Spleen (tissue), 7 donors: Measurements from ENCODE around the gene SAMD3.

Source experiments
- CTCF ChIP-seq, 11 experiments: fragments of 200-600 bp in 7 of 11; fragments of 450-650 bp in 4 of 11; sonication (generic) in 4 of 11; IDR thresholded peaks in 8 of 11; conservative IDR thresholded peaks in 3 of 11; 1 replicate in 7 of 11; 2 replicates in 4 of 11; pipeline versions ENCODE4 v1.4.0 to v1.8.0; 2016 to 2021; ENCODE audit warnings: antibody characterized with exemption in 11 of 11, inconsistent platforms in 4 of 11, mild to moderate bottlenecking in 1 of 11
- POLR2A ChIP-seq, 3 donors: fragments of 450-650 bp; IDR thresholded peaks; one replicate each; pipeline ENCODE4 v1.5.1; 2017; ENCODE audit warnings: antibody characterized with exemption in 3 of 3, mild to moderate bottlenecking in 1 of 3
- POLR2AphosphoS5 ChIP-seq, 3 donors: sonication (generic); formaldehyde crosslinking; IDR thresholded peaks; one replicate each; pipeline ENCODE4 v1.5.1; 2017; ENCODE audit warnings: antibody characterized with exemption in 3 of 3
- donor health status: DM: no; HTN: no; CAD: no; lungs with moderate emphysema.
- donor health status: DM: no; HTN: no; CAD: no.
- donor health status: DM: no; HTN: no; CAD: no.

DNA sequence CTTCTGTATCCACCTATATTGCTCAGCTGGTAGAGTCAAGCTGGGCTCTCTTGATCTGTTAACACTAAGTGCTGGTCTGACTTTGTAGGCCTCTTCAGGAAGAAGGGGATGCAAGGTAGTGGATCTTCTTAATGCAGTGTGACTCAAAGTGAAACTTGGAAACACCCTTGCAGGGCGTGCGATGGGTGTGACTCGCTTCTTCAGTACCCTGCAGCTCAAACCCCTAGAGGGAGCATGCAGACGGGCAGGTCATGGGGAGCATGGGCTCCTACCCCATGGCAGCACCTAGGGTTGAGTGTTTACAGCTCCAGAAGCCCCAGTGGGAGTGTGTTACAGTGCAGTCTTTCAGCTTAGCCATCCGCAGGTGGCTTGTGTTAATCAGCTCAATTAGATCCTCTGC is 757 bp upstream of the SAMD3 start:
- TF ChIP-seq CTCF (IDR thresholded peaks at IDR 0.05 in 8 of 11, conservative IDR thresholded peaks at IDR 0.05 in 3 of 11) = peak in 6 of 11 experiments; percentile 8 to 39 (median 28)
- no peak for TF ChIP-seq POLR2AphosphoS5 (IDR thresholded peaks at IDR 0.05)
- no peak for TF ChIP-seq POLR2A (IDR thresholded peaks at IDR 0.05)
